DOHH2 (cell line): Measurements from ENCODE around the gene TEX48.

Experiments
- H3F3A ChIP-seq: fragments of 200-600 bp; sonication (generic), shearing (Covaris generic); 2 replicates; pipeline ENCODE4 v1.6.0; 2016; ENCODE audit warnings: antibody characterized with exemption, mild to moderate bottlenecking; ENCODE audit not compliant: control insufficient read depth, insufficient read depth
- H3K27ac ChIP-seq: fragments of 200-600 bp; sonication (generic); 2 replicates; pipeline ENCODE4 v1.5.1; 2014; ENCODE audit warnings: low read depth, mild to moderate bottlenecking, low read length, moderate library complexity
- H3K27me3 ChIP-seq: fragments of 200-600 bp; sonication (generic); 2 replicates; pipeline ENCODE4 v1.6.1; 2014; ENCODE audit warnings: mild to moderate bottlenecking, low read length, mixed read lengths; ENCODE audit not compliant: control insufficient read depth
- H3K36me3 ChIP-seq: fragments of 200-600 bp; sonication (generic); 2 replicates; pipeline ENCODE4 v1.6.1; 2014; ENCODE audit warnings: mild to moderate bottlenecking, low read length, moderate library complexity, mixed read lengths; ENCODE audit not compliant: control insufficient read depth
- H3K4me1 ChIP-seq: fragments of 200-600 bp; sonication (generic); 2 replicates; pipeline ENCODE4 v1.6.1; 2014; ENCODE audit warnings: mild to moderate bottlenecking, low read length, mixed read lengths; ENCODE audit not compliant: control insufficient read depth
- H3K4me2 ChIP-seq: fragments of 200-600 bp; sonication (generic); 2 replicates; pipeline ENCODE4 v1.6.0; 2014; ENCODE audit warnings: mild to moderate bottlenecking, low read length, moderate library complexity
- H3K4me3 ChIP-seq: fragments of 200-600 bp; sonication (generic); 2 replicates; pipeline ENCODE4 v1.5.1; 2014; ENCODE audit warnings: mild to moderate bottlenecking, low read length, mixed read lengths
- H3K79me2 ChIP-seq: fragments of 200-600 bp; sonication (generic); 2 replicates; pipeline ENCODE4 v1.6.1; 2014; ENCODE audit warnings: mild to moderate bottlenecking, low read length, mixed read lengths; ENCODE audit not compliant: control insufficient read depth
- H3K9me2 ChIP-seq: fragments of 200-600 bp; sonication (generic); replicated peaks from 2 replicates; pipeline ENCODE4 v1.6.1; 2014; ENCODE audit warnings: mild to moderate bottlenecking, low read length, mixed read lengths; ENCODE audit not compliant: control insufficient read depth
- H3K9me3 ChIP-seq: fragments of 200-600 bp; sonication (generic); 2 replicates; pipeline ENCODE4 v1.6.1; 2014; ENCODE audit warnings: antibody characterized with exemption, low read length, mixed read lengths; ENCODE audit not compliant: control insufficient read depth, insufficient read depth
- H4K20me1 ChIP-seq: fragments of 200-600 bp; sonication (generic); 2 replicates; pipeline ENCODE4 v1.6.0; 2014; ENCODE audit warnings: low read depth, mild to moderate bottlenecking, antibody characterized with exemption, low read length, moderate library complexity; ENCODE audit not compliant: control insufficient read depth, insufficient read depth
- EZH2phosphoT487 ChIP-seq: fragments of 200-600 bp; sonication (generic); IDR thresholded peaks from 2 replicates; pipeline ENCODE4 v1.6.1; 2017; ENCODE audit warnings: borderline replicate concordance, mild to moderate bottlenecking, antibody characterized with exemption, low read length, moderate library complexity, mixed read lengths
- TF ChIP-seq, protein P1 (sequence below): fragments of 200-600 bp; sonication (generic); IDR thresholded peaks from one replicate; pipeline ENCODE4 v1.5.1; 2014; ENCODE audit warnings: antibody characterized with exemption, mild to moderate bottlenecking, low read depth, low read length; ENCODE audit not compliant: poor library complexity, severe bottlenecking

TEX48 gene

DNA sequence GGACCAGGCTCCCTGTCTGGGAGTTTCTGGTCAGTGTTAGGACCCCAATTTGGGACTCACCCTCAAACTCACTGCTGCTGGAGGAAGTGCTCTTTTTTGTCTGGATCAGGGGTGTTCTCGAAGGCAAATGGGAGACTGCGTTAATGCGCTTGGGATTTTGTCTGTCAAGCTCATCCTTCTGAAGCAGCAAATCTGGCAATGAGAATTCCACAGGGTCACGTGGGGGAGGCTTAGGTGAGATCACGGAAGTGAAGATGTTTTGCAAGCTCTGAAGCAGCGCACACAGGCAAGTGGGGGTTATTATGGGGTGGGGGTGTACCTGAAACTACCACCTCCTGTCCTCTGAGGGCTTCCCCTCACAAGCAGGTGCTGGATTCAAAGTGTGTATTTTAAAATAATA lies 13.8 kb downstream of the TEX48 start:
- Histone ChIP-seq H3K9me3 (no peaks in the 10 kb centered on the region), H3F3A (no peaks in the 10 kb centered on the region), H3K79me2 (no peaks in the 10 kb centered on the region), H3K4me3 (no peak overlapping the region), H3K9me2 (no peaks in the 10 kb centered on the region), H3K27ac (no peak overlapping the region), H3K27me3 (peaks cover 31% of the 10 kb centered on the region), H3K36me3 (no peaks in the 10 kb centered on the region), H3K4me1 (no peaks in the 10 kb centered on the region), H3K4me2 (no peak overlapping the region), H4K20me1 (no peaks in the 10 kb centered on the region)
- no peak for TF ChIP-seq EZH2phosphoT487
- TF ChIP-seq, protein P1, sequence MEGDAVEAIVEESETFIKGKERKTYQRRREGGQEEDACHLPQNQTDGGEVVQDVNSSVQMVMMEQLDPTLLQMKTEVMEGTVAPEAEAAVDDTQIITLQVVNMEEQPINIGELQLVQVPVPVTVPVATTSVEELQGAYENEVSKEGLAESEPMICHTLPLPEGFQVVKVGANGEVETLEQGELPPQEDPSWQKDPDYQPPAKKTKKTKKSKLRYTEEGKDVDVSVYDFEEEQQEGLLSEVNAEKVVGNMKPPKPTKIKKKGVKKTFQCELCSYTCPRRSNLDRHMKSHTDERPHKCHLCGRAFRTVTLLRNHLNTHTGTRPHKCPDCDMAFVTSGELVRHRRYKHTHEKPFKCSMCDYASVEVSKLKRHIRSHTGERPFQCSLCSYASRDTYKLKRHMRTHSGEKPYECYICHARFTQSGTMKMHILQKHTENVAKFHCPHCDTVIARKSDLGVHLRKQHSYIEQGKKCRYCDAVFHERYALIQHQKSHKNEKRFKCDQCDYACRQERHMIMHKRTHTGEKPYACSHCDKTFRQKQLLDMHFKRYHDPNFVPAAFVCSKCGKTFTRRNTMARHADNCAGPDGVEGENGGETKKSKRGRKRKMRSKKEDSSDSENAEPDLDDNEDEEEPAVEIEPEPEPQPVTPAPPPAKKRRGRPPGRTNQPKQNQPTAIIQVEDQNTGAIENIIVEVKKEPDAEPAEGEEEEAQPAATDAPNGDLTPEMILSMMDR, result no peak

DNA sequence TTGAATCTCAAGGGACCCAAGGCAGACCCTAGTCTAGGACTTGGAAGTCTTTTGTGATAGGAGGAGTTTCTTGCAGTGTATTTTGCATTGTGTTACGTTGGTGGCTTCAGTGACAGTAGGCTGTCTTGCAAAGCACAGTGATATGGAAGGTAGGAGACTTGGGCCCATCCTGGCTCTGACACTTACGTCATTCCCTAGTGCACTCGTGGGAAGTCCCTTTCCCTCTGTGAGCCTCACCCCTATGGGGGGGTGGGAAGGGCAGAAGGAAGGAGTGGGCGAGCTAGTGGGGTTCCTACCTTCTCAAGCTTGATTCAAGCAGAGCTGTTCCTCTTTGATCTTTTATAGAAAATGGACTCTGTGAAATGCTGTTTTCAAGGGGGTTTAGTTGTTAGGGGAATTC lies 15.1 kb downstream of the TEX48 start:
- Histone ChIP-seq H3K27ac (no peak overlapping the region), H3K4me3 (no peak overlapping the region), H4K20me1 (no peaks in the 10 kb centered on the region), H3K4me2 (no peak overlapping the region), H3K79me2 (no peaks in the 10 kb centered on the region), H3K27me3 (peaks cover 33% of the 10 kb centered on the region), H3F3A (no peaks in the 10 kb centered on the region), H3K9me3 (no peaks in the 10 kb centered on the region), H3K9me2 (no peaks in the 10 kb centered on the region), H3K36me3 (no peaks in the 10 kb centered on the region), H3K4me1 (no peaks in the 10 kb centered on the region)
- TF ChIP-seq, protein P1, result no peak
- TF ChIP-seq EZH2phosphoT487, result no peak

DNA sequence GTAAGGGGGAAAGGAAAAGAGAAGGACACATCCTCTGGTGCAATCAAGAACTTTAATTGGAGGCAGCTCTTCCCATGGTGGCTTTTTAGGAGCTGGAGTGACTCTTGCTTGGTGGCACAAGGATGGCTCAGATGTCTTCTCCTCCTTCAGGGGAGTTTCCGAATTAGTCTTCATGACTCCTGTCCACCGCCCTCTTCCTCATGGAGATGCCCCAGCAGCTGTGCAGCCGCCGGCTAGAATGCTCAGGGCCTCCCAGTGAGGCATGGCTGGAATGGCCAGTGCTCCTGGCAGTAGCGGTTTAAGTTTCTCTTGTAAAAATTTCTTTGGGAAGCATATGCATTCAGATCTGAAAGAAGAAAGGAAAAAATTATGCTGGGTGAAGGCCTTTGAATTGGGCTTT lies 15.6 kb downstream of the TEX48 start:
- no peaks in the 10 kb centered on the region for H3K79me2 ChIP-seq
- H3K27ac ChIP-seq, result no peak overlapping the region
- no peaks in the 10 kb centered on the region for H3F3A ChIP-seq
- no peaks in the 10 kb centered on the region for H3K9me2 ChIP-seq
- no peak overlapping the region for H3K4me3 ChIP-seq
- H3K36me3 ChIP-seq, result no peaks in the 10 kb centered on the region
- H3K27me3 ChIP-seq, result peaks cover 28% of the 10 kb centered on the region
- H3K4me1 ChIP-seq, result no peaks in the 10 kb centered on the region
- H4K20me1 ChIP-seq, result no peaks in the 10 kb centered on the region
- H3K9me3 ChIP-seq, result no peaks in the 10 kb centered on the region
- H3K4me2 ChIP-seq, result no peak overlapping the region
- no peak for TF ChIP-seq EZH2phosphoT487
- TF ChIP-seq, protein P1, result no peak

DNA sequence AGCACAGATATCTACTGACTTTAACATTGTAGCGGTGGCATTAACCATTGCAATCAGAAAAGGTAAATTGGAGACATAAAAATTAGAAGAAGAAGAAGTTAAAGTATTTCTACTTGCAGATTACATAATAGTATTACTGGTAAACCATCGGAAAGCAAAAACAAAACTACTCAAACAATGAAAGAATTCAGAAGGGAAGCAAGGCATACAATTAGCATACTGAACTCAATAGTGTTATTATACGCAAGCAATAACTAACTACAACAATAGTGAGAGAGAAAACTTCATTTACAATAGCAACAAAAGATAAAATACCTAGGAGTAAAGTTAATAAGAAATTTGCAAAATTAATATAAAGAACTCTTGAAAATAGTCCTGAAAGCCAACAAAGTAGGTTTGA lies 17.8 kb downstream of the TEX48 start:
- Histone ChIP-seq H3K9me3 (no peaks in the 10 kb centered on the region), H3K27me3 (peaks cover 24% of the 10 kb centered on the region), H3K27ac (no peak overlapping the region), H4K20me1 (no peaks in the 10 kb centered on the region), H3F3A (no peaks in the 10 kb centered on the region), H3K4me3 (no peak overlapping the region), H3K9me2 (no peaks in the 10 kb centered on the region), H3K36me3 (no peaks in the 10 kb centered on the region), H3K79me2 (no peaks in the 10 kb centered on the region), H3K4me1 (no peaks in the 10 kb centered on the region), H3K4me2 (no peak overlapping the region)
- TF ChIP-seq EZH2phosphoT487, result no peak
- TF ChIP-seq, protein P1, result no peak
